Measurements from ENCODE around the gene CTNNBL1. TPM values are rescaled to one million over a fixed set of nuclear protein-coding genes. Genes with fewer than 3 reads are reported as not detected.

The CTNNBL1 gene
- total RNA-seq, 6 experiments from 2014 or later, result 16.3 to 41.8 (median 28.8) TPM

- Histone ChIP-seq H3K27me3 (no peaks in the 10 kb centered on the region), H3K9me3 (no peaks in the 10 kb centered on the region), H3K27ac (no peak overlapping the region), H3K4me1 (no peaks in the 10 kb centered on the region), H3K4me3 (no peak overlapping the region), H3K36me3 (peaks cover 0 to 34% (median 4%) of the 10 kb centered on the region in 4 donors)
- intact Hi-C loops (cut with DNase I), result no loop called here
- DNase-seq (no peak), ATAC-seq (no peak)
- TF ChIP-seq POLR2A (IDR thresholded peaks at IDR 0.05) (no peak), CTCF (IDR thresholded peaks at IDR 0.05) (no peak)
- WGBS (ENCODE audit: insufficient coverage, low coverage, low lambda C conversion rate, missing lambda C conversion rate), result 81% methylated on average over 7 of the region's 8 CpGs
These were observed 56.0 kb downstream of the CTNNBL1 start for GRCh38 chr20:37749620-37750403.

- ATAC-seq, result peak; percentile 67 to 84 (median 75)
- TF ChIP-seq CTCF (IDR thresholded peaks at IDR 0.05) (peak in 3 of 4 donors; percentile 22 to 37 (median 32)), POLR2A (IDR thresholded peaks at IDR 0.05) (no peak)
These were observed 61.8 kb downstream of the CTNNBL1 start for GRCh38 chr20:37755665-37756064.

GRCh38 chr20:37756234-37756633, 62.4 kb downstream of the CTNNBL1 start:
- H3K36me3 ChIP-seq, result peaks cover 0 to 9% (median 2%) of the 10 kb centered on the region in 4 donors
- H3K27me3 ChIP-seq, result no peaks in the 10 kb centered on the region
- no peak overlapping the region for H3K27ac ChIP-seq
- WGBS (ENCODE audit: insufficient coverage, low coverage, low lambda C conversion rate, missing lambda C conversion rate), result 25% methylated on average over 2 of the region's 2 CpGs
- H3K4me3 ChIP-seq, result no peak overlapping the region
- H3K9me3 ChIP-seq, result no peaks in the 10 kb centered on the region
- DNase-seq, result no peak
- no peak for ATAC-seq
- H3K4me1 ChIP-seq, result peaks cover 0 to 17% (median 7%) of the 10 kb centered on the region in 4 donors
- intact Hi-C loops (cut with DNase I), result no loop called here
- TF ChIP-seq CTCF (IDR thresholded peaks at IDR 0.05) (no peak), POLR2A (IDR thresholded peaks at IDR 0.05) (no peak)

More at GRCh38 chr20:37755665-37756064, 61.8 kb downstream of the CTNNBL1 start:
- Histone ChIP-seq H3K36me3 (peaks cover 0 to 14% (median 2%) of the 10 kb centered on the region in 4 donors), H3K27ac (no peak overlapping the region), H3K4me1 (peaks cover 0 to 17% (median 7%) of the 10 kb centered on the region in 4 donors), H3K9me3 (no peaks in the 10 kb centered on the region), H3K27me3 (no peaks in the 10 kb centered on the region), H3K4me3 (no peak overlapping the region)
- intact Hi-C loops (cut with DNase I), result no loop called here
- WGBS (ENCODE audit: insufficient coverage, low coverage, low lambda C conversion rate, missing lambda C conversion rate), result 15% methylated on average over 3 of the region's 3 CpGs
- no peak for DNase-seq

- no peak for TF ChIP-seq CTCF (IDR thresholded peaks at IDR 0.05)
- no peak for TF ChIP-seq POLR2A (IDR thresholded peaks at IDR 0.05)
- no peak for ATAC-seq
- 82% methylated on average over 3 of the region's 6 CpGs for WGBS (ENCODE audit: insufficient coverage, low coverage, low lambda C conversion rate, missing lambda C conversion rate)
These were observed 63.7 kb downstream of the CTNNBL1 start for GRCh38 chr20:37757550-37757949.

More at GRCh38 chr20:37757550-37757949, 63.7 kb downstream of the CTNNBL1 start:
- Histone ChIP-seq H3K4me3 (no peak overlapping the region), H3K4me1 (peaks cover 0 to 17% (median 7%) of the 10 kb centered on the region in 4 donors), H3K9me3 (no peaks in the 10 kb centered on the region), H3K27ac (no peak overlapping the region), H3K27me3 (no peaks in the 10 kb centered on the region), H3K36me3 (peaks cover 0 to 9% (median 2%) of the 10 kb centered on the region in 4 donors)
- no peak for DNase-seq
- intact Hi-C loops (cut with DNase I), result no loop called here
